HUES64 (cell line): Measurements from ENCODE around the gene CTDNEP1.
"Not testable (repeated sequence)": the region's sequence is repeated elsewhere in the genome, so short reads cannot be mapped to it uniquely, and the experiment has no call there.

Experiments
- H3K27ac ChIP-seq: 2 replicates; pipeline ENCODE4 v1.7.0; 2013; ENCODE audit warnings: low read depth, low read length, inconsistent platforms
- H3K27me3 ChIP-seq: 2 replicates; pipeline ENCODE4 v1.6.1; 2013; ENCODE audit warnings: mild to moderate bottlenecking, low read length; ENCODE audit not compliant: insufficient read depth
- H3K36me3 ChIP-seq: 2 replicates; pipeline ENCODE4 v1.6.1; 2013; ENCODE audit warnings: mild to moderate bottlenecking, low read length; ENCODE audit not compliant: insufficient read depth
- H3K4me1 ChIP-seq: 2 replicates; pipeline ENCODE4 v1.6.1; 2013; ENCODE audit warnings: mild to moderate bottlenecking, low read length, moderate library complexity; ENCODE audit not compliant: insufficient read depth
- H3K4me3 ChIP-seq: 2 replicates; pipeline ENCODE4 v1.5.1; 2013; ENCODE audit warnings: mild to moderate bottlenecking, low read length, moderate library complexity
- H3K9ac ChIP-seq: 2 replicates; pipeline ENCODE4 v1.6.1; 2013; ENCODE audit warnings: mild to moderate bottlenecking, low read depth, low read length
- H3K9me3 ChIP-seq: 2 replicates; pipeline ENCODE4 v1.6.1; 2013; ENCODE audit warnings: low read depth, low read length; ENCODE audit not compliant: insufficient read depth
- WGBS: fragments of 150-250, 120-280 bp; methylation state at CpG from one replicate; pipeline ENCODE4 v1.1.7; 2013; ENCODE audit warnings: missing lambda C conversion rate; 5-methylcytosine and 5-hydroxymethylcytosine counted together

Gene CTDNEP1

GRCh38 chr17:7256766-7257456 is 5.4 kb upstream of the CTDNEP1 start:
- peaks cover 13% of the 10 kb centered on the region for H3K4me1 ChIP-seq
- no peaks in the 10 kb centered on the region for H3K9me3 ChIP-seq
- WGBS: 97% methylated on average over 8 of the region's 8 CpGs
- H3K27me3 ChIP-seq: peaks cover 17% of the 10 kb centered on the region
- peaks cover 58% of the 10 kb centered on the region for H3K36me3 ChIP-seq
- H3K27ac ChIP-seq: no peak overlapping the region
- H3K4me3 ChIP-seq: no peak overlapping the region
- H3K9ac ChIP-seq: no peak overlapping the region

DNA sequence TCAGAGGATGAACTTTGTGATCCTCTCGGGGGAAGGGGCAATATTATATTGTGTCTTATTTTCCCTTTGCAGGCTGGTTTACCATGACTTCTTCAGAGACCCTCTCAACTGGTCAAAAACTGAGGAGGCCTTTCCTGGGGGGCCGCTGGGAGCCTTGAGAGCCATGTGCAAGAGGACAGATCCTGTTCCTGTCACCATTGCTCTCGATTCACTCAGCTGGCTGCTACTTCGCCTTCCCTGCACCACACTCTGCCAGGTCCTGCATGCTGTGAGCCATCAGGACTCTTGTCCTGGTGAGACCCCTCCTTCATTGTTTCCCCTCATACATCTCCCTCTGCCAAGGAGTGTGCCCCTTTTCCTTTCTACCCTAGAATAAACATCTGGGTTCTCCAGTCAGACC is 3.0 kb upstream of the CTDNEP1 start:
- no peaks in the 10 kb centered on the region for H3K27me3 ChIP-seq
- H3K9ac ChIP-seq: no peak overlapping the region
- H3K27ac ChIP-seq: no peak overlapping the region
- peaks cover 51% of the 10 kb centered on the region for H3K36me3 ChIP-seq
- no peaks in the 10 kb centered on the region for H3K9me3 ChIP-seq
- H3K4me3 ChIP-seq: no peak overlapping the region
- peaks cover 13% of the 10 kb centered on the region; the same call in 1 of the 2 replicates for H3K4me1 ChIP-seq
- 95% methylated on average over 4 of the region's 4 CpGs for WGBS

GRCh38 chr17:7253082-7253481 is 1.5 kb upstream of the CTDNEP1 start:
- peak overlapping the region; percentile 79 for H3K9ac ChIP-seq

GRCh38 chr17:7252176-7253043 is 876 bp upstream of the CTDNEP1 start, which contains the start of gene ELP5:
ELP5 (plus strand) TSS chr17:7252215; CDS start chr17:7252551, 336 bp downstream.
- peak within 1 kb of the TSS; percentile 91 for H3K9ac ChIP-seq
- peaks cover 30% of the 10 kb centered on the region for H3K36me3 ChIP-seq
- 2% methylated on average over 54 of the region's 55 CpGs for WGBS
- no peaks in the 10 kb centered on the region for H3K9me3 ChIP-seq
- H3K4me1 ChIP-seq: peaks cover 13% of the 10 kb centered on the region; the same call in 1 of the 2 replicates
- peak within 1 kb of the TSS; percentile 89 for H3K4me3 ChIP-seq
- peak within 1 kb of the TSS; percentile 98 for H3K27ac ChIP-seq
- no peaks in the 10 kb centered on the region for H3K27me3 ChIP-seq

More at GRCh38 chr17:7253082-7253481, 1.5 kb upstream of the CTDNEP1 start:
- Histone ChIP-seq H3K4me3 (peak overlapping the region; percentile 89), H3K36me3 (peaks cover 36% of the 10 kb centered on the region), H3K27me3 (no peaks in the 10 kb centered on the region), H3K27ac (no peak overlapping the region; the same call in 1 of the 2 replicates), H3K9me3 (no peaks in the 10 kb centered on the region), H3K4me1 (peaks cover 13% of the 10 kb centered on the region; the same call in 1 of the 2 replicates)
- 89% methylated on average over 5 of the region's 5 CpGs for WGBS

GRCh38 chr17:7250695-7251627 is 573 bp downstream of the CTDNEP1 start:
- peaks cover 13% of the 10 kb centered on the region; the same call in 1 of the 2 replicates for H3K4me1 ChIP-seq
- peak overlapping the region; percentile 82 for H3K9ac ChIP-seq
- peak overlapping the region; percentile 89 for H3K4me3 ChIP-seq
- 1% methylated on average over 55 of the region's 55 CpGs for WGBS
- H3K36me3 ChIP-seq: peaks cover 29% of the 10 kb centered on the region
- H3K9me3 ChIP-seq: no peaks in the 10 kb centered on the region
- H3K27me3 ChIP-seq: no peaks in the 10 kb centered on the region
- peak overlapping the region; percentile 98 for H3K27ac ChIP-seq

DNA sequence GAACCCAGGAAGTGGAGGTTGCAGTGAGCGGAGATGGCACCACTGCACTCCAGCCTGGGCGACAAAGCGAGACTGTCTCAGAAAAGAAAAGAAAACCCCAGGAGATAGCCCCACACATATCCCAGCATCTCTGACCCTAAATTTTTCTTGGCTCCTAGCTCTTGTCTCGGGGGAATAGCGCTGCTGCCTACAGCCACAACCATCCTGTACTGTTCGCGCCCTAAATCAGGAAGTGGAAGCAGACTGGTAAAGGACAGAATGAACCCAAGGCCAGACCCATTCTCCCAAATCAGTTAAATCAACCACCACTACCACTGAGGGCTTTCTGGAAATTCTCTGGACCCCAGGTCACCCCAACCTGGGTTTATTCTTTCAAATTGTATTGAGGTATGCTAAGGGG is 1.7 kb downstream of the CTDNEP1 start:
- 92% methylated on average over 7 of the region's 7 CpGs for WGBS

DNA sequence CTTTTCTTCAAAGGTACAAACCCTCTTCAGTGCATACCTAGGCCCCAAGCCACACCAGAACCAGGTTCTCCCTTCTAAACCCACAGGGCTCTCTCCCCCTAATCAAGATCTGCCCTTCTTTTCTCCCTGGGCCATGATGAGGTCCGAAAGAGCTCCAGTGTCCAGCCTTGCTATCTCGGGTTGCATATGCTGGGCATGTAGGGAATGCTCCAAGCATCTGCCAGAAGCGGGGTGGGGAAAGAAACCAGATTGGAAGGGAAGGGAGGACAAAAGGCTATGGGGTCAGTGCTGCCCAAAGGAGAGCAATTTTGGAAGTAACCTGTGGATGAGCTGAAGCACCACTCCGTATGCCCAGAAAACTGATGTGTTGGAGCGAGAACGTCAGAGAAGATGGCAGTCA is 2.3 kb downstream of the CTDNEP1 start:
- no peak overlapping the region for H3K9ac ChIP-seq
- H3K4me3 ChIP-seq: 0 out of 2 replicates have a peak overlapping the region, but pooled peaks have one; percentile 89
- 92% methylated on average over 6 of the region's 6 CpGs for WGBS
- peaks cover 28% of the 10 kb centered on the region for H3K36me3 ChIP-seq
- no peak overlapping the region for H3K27ac ChIP-seq
- H3K4me1 ChIP-seq: peaks cover 13% of the 10 kb centered on the region; the same call in 1 of the 2 replicates
- H3K27me3 ChIP-seq: no peaks in the 10 kb centered on the region
- no peaks in the 10 kb centered on the region for H3K9me3 ChIP-seq

More for the DNA sequence above, 1.7 kb downstream of the CTDNEP1 start:
- no peaks in the 10 kb centered on the region for H3K9me3 ChIP-seq
- H3K9ac ChIP-seq: peak overlapping the region; percentile 82; the same call in 1 of the 2 replicates
- H3K27me3 ChIP-seq: no peaks in the 10 kb centered on the region
- peak overlapping the region; percentile 89 for H3K4me3 ChIP-seq
- H3K4me1 ChIP-seq: peaks cover 13% of the 10 kb centered on the region; the same call in 1 of the 2 replicates
- H3K27ac ChIP-seq: no peak overlapping the region
- H3K36me3 ChIP-seq: peaks cover 28% of the 10 kb centered on the region

DNA sequence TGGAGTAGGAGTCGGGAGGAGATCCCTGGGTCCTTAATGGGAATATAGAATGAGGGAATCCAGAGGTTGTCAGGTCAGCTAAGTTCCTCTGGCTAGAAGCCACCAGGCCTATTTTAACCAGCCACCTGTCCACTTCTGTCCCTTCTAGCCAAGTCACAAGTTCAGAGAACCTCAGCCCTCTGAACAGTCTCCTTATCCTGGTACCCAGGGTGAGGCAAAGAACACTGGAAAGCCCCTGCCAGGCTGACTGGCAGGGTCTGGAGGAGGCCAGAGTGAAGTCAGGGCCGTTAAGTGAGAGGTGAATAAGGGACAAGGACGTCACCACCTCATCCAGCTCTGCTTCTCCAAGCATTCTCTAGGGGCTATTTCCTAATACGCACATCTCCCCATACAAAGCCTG is 2.7 kb downstream of the CTDNEP1 start:
- Histone ChIP-seq H3K27me3 (no peaks in the 10 kb centered on the region), H3K36me3 (peaks cover 28% of the 10 kb centered on the region), H3K27ac (no peak overlapping the region), H3K4me1 (peaks cover 13% of the 10 kb centered on the region; the same call in 1 of the 2 replicates), H3K4me3 (no peak overlapping the region), H3K9me3 (no peaks in the 10 kb centered on the region), H3K9ac (no peak overlapping the region)
- WGBS: 92% methylated on average over 4 of the region's 4 CpGs

- Histone ChIP-seq H3K4me3 (no peak overlapping the region), H3K27ac (no peak overlapping the region), H3K27me3 (no peaks in the 10 kb centered on the region), H3K4me1 (peaks cover 7% of the 10 kb centered on the region; the same call in 1 of the 2 replicates), H3K9me3 (no peaks in the 10 kb centered on the region), H3K9ac (no peak overlapping the region), H3K36me3 (peaks cover 28% of the 10 kb centered on the region)
- WGBS: 95% methylated on average over 5 of the region's 5 CpGs
These were observed 4.8 kb downstream of the CTDNEP1 start for GRCh38 chr17:7246779-7247178.

DNA sequence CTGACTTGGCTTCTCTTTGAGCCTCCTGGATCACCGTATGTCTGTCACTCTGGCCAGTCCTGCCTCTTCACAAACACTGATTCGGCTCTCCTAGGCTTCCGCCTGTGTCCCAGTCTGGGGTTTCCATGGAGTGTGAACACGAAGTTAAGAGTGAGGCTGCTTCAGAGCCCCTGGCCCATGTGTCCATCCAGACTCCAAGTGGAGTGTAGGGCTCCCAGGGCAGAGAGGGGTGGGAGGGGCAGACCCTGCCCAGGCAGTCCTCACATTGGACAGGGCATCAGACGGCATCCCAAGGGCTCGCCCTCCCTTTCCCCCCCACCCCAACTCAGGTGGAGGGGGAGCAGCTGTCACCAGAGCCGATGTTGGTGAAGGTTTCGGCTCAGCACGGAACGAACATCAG is 7.7 kb downstream of the CTDNEP1 start:
- H3K27ac ChIP-seq, H3K4me3 ChIP-seq, H3K27me3 ChIP-seq, H3K9me3 ChIP-seq, H3K9ac ChIP-seq: not testable (repeated sequence)
- H3K36me3 ChIP-seq: peaks cover 37% of the 10 kb centered on the region
- peaks cover 14% of the 10 kb centered on the region; the same call in 1 of the 2 replicates for H3K4me1 ChIP-seq
- WGBS: 96% methylated on average over 9 of the region's 10 CpGs
